ENCODE results near the gene MMP24OS.

MMP24OS gene

GRCh38 chr20:35325401-35325800 is 47.5 kb upstream of the MMP24OS start:
- TF ChIP-seq FOXP2 (optimal IDR thresholded peaks at IDR 0.05; ENCODE audit: borderline replicate concordance, extremely low read depth, extremely low read length, insufficient read depth) = no peak
- TF ChIP-seq SIN3A (IDR thresholded peaks at IDR 0.05; ENCODE audit: borderline replicate concordance, insufficient read depth, low read length) = no peak
- no peak for TF ChIP-seq TAF1 (IDR thresholded peaks at IDR 0.05; ENCODE audit: borderline replicate concordance, insufficient read depth, low read length)
- TF ChIP-seq REST (IDR thresholded peaks at IDR 0.05; ENCODE audit: insufficient read depth in 1 of 2, low read depth in 2 of 2, low read length in 2 of 2) = no peak
- no peak for TF ChIP-seq POLR2AphosphoS5 (IDR thresholded peaks at IDR 0.05; ENCODE audit: low read depth, low read length)

- TF ChIP-seq POLR2AphosphoS5 (IDR thresholded peaks at IDR 0.05; ENCODE audit: low read depth, low read length) (no peak), TAF1 (IDR thresholded peaks at IDR 0.05; ENCODE audit: borderline replicate concordance, insufficient read depth, low read length) (no peak), SIN3A (IDR thresholded peaks at IDR 0.05; ENCODE audit: borderline replicate concordance, insufficient read depth, low read length) (no peak)
These were observed 42.6 kb upstream of the MMP24OS start for GRCh38 chr20:35320396-35321126.

GRCh38 chr20:35319871-35320197 is 41.9 kb upstream of the MMP24OS start:
- no peak for TF ChIP-seq POLR2AphosphoS5 (IDR thresholded peaks at IDR 0.05; ENCODE audit: low read depth, low read length)
- TF ChIP-seq FOXP2 (optimal IDR thresholded peaks at IDR 0.05; ENCODE audit: borderline replicate concordance, extremely low read depth, extremely low read length, insufficient read depth) = no peak
- TF ChIP-seq TAF1 (IDR thresholded peaks at IDR 0.05; ENCODE audit: borderline replicate concordance, insufficient read depth, low read length) = no peak
- no peak for TF ChIP-seq SIN3A (IDR thresholded peaks at IDR 0.05; ENCODE audit: borderline replicate concordance, insufficient read depth, low read length)
- no peak for TF ChIP-seq REST (IDR thresholded peaks at IDR 0.05; ENCODE audit: insufficient read depth in 1 of 2, low read depth in 2 of 2, low read length in 2 of 2)

GRCh38 chr20:35319192-35319870 is 41.4 kb upstream of the MMP24OS start:
- TF ChIP-seq FOXP2 (optimal IDR thresholded peaks at IDR 0.05; ENCODE audit: borderline replicate concordance, extremely low read depth, extremely low read length, insufficient read depth) = no peak
- TF ChIP-seq REST (IDR thresholded peaks at IDR 0.05; ENCODE audit: insufficient read depth in 1 of 2, low read depth in 2 of 2, low read length in 2 of 2) = no peak
- no peak for TF ChIP-seq SIN3A (IDR thresholded peaks at IDR 0.05; ENCODE audit: borderline replicate concordance, insufficient read depth, low read length)
- no peak for TF ChIP-seq TAF1 (IDR thresholded peaks at IDR 0.05; ENCODE audit: borderline replicate concordance, insufficient read depth, low read length)
- no peak for TF ChIP-seq POLR2AphosphoS5 (IDR thresholded peaks at IDR 0.05; ENCODE audit: low read depth, low read length)

GRCh38 chr20:35318502-35319157 is 40.7 kb upstream of the MMP24OS start:
- no peak for TF ChIP-seq REST (IDR thresholded peaks at IDR 0.05; ENCODE audit: insufficient read depth in 1 of 2, low read depth in 2 of 2, low read length in 2 of 2)
- no peak for TF ChIP-seq TAF1 (IDR thresholded peaks at IDR 0.05; ENCODE audit: borderline replicate concordance, insufficient read depth, low read length)
- TF ChIP-seq FOXP2 (optimal IDR thresholded peaks at IDR 0.05; ENCODE audit: borderline replicate concordance, extremely low read depth, extremely low read length, insufficient read depth) = no peak
- TF ChIP-seq SIN3A (IDR thresholded peaks at IDR 0.05; ENCODE audit: borderline replicate concordance, insufficient read depth, low read length) = no peak
- TF ChIP-seq POLR2AphosphoS5 (IDR thresholded peaks at IDR 0.05; ENCODE audit: low read depth, low read length) = no peak

Data from PFSK-1 (cell line).